ENCODE data around the gene MCM8.

DNA sequence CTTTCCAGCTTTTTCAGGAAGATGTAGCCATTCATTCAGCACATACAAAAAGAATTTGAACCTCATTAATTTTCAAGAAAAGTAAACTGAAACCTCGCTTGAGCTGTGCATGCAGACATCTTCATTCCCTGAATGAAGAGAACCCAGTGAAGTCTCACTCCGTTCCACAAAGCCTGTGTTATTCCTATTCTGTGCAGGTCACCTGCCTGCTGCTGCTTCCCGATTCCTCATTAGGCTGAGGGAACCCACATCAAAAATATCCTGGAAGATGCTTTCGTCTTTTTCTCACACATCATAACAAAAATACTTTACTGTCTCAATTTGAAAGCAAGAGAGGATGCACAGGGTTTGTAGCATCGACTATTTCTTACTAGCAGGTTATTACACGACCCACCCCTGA, 40.3 kb upstream of the MCM8 start:
- TF ChIP-seq, protein P1, sequence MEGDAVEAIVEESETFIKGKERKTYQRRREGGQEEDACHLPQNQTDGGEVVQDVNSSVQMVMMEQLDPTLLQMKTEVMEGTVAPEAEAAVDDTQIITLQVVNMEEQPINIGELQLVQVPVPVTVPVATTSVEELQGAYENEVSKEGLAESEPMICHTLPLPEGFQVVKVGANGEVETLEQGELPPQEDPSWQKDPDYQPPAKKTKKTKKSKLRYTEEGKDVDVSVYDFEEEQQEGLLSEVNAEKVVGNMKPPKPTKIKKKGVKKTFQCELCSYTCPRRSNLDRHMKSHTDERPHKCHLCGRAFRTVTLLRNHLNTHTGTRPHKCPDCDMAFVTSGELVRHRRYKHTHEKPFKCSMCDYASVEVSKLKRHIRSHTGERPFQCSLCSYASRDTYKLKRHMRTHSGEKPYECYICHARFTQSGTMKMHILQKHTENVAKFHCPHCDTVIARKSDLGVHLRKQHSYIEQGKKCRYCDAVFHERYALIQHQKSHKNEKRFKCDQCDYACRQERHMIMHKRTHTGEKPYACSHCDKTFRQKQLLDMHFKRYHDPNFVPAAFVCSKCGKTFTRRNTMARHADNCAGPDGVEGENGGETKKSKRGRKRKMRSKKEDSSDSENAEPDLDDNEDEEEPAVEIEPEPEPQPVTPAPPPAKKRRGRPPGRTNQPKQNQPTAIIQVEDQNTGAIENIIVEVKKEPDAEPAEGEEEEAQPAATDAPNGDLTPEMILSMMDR (conservative IDR thresholded peaks at IDR 0.05; ENCODE audit: low read depth in 2 of 2): no peak
- TF ChIP-seq EZH2 (IDR thresholded peaks at IDR 0.05; ENCODE audit: low read depth, unreplicated experiment): no peak
- TF ChIP-seq, protein P2, sequence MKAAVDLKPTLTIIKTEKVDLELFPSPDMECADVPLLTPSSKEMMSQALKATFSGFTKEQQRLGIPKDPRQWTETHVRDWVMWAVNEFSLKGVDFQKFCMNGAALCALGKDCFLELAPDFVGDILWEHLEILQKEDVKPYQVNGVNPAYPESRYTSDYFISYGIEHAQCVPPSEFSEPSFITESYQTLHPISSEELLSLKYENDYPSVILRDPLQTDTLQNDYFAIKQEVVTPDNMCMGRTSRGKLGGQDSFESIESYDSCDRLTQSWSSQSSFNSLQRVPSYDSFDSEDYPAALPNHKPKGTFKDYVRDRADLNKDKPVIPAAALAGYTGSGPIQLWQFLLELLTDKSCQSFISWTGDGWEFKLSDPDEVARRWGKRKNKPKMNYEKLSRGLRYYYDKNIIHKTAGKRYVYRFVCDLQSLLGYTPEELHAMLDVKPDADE (IDR thresholded peaks at IDR 0.05): no peak

Data from GM23338 (cell line).